Caco-2 (cell line): Measurements from ENCODE around the gene GPAM. TPM values are rescaled to one million over a fixed set of nuclear protein-coding genes. Genes with fewer than 3 reads are reported as not detected.
A peak's percentile ranks its signal among the peaks of the same experiment; 100 is the strongest.
"Not testable (repeated sequence)": the region's sequence is repeated elsewhere in the genome, so short reads cannot be mapped to it uniquely, and the experiment has no call there.

Experiments
- BruUV-seq: library from RNA; stranded (reverse); fragments of 400-500 nt; replicated peaks from 2 replicates; lab custom pipeline; 2021; lab: Mats Ljungman, UMichigan
- CTCF ChIA-PET: fragments of 300-600 bp; sonication (Branson Sonifier 250); formaldehyde crosslinking; loops from one replicate; lab custom pipeline; 2022; ENCODE audit warnings: antibody characterized with exemption; lab: Charles Lee
- POLR2A ChIA-PET: fragments of 300-600 bp; sonication (Branson Sonifier 250); formaldehyde crosslinking; loops from one replicate; lab custom pipeline; 2022; ENCODE audit warnings: antibody characterized with exemption; lab: Charles Lee
- DNase-seq, 2 experiments: peaks; one replicate each; pipeline versions ENCODE4 v3.0.0 to v3.0.0-alpha.2; 2020 to 2022
- H3K27me3 ChIP-seq: replicated peaks from 2 replicates; pipeline ENCODE4 v1.6.0; 2011; ENCODE audit warnings: low read length; ENCODE audit not compliant: control insufficient read depth, insufficient read depth
- H3K36me3 ChIP-seq: 2 replicates; pipeline ENCODE4 v1.5.1; 2011; ENCODE audit warnings: low read length; ENCODE audit not compliant: control insufficient read depth, insufficient read depth
- H3K4me1 ChIP-seq: fragments of 250-450 bp; sonication (Bioruptor Pico); 2 replicates; pipeline ENCODE4 v1.5.1; 2020; ENCODE audit warnings: mild to moderate bottlenecking
- H3K4me3 ChIP-seq: 2 replicates; pipeline ENCODE4 v1.5.1; 2011; ENCODE audit warnings: low read depth, mild to moderate bottlenecking, control low read depth, low read length
- H3K9me3 ChIP-seq: fragments of 250-450 bp; sonication (Bioruptor Pico); 2 replicates; pipeline ENCODE4 v1.5.1; 2020; ENCODE audit warnings: mild to moderate bottlenecking, moderate library complexity
- H3K27ac Mint-ChIP-seq: one replicate; pipeline ENCODE4 v1.8.0; 2022; ENCODE audit warnings: mixed read lengths; ENCODE audit not compliant: unreplicated experiment
- H3K27me3 Mint-ChIP-seq: one replicate; pipeline ENCODE4 v1.8.0; 2022; ENCODE audit warnings: mixed read lengths; ENCODE audit not compliant: insufficient read depth, unreplicated experiment
- H3K36me3 Mint-ChIP-seq: one replicate; pipeline ENCODE4 v1.8.0; 2022; ENCODE audit warnings: mild to moderate bottlenecking, mixed read lengths; ENCODE audit not compliant: insufficient read depth, unreplicated experiment
- H3K4me1 Mint-ChIP-seq: one replicate; pipeline ENCODE4 v1.8.0; 2022; ENCODE audit warnings: low read depth, mixed read lengths; ENCODE audit not compliant: unreplicated experiment
- H3K4me3 Mint-ChIP-seq: one replicate; pipeline ENCODE4 v1.8.0; 2022; ENCODE audit warnings: mild to moderate bottlenecking, moderate library complexity, mixed read lengths; ENCODE audit not compliant: unreplicated experiment
- H3K9me3 Mint-ChIP-seq: one replicate; pipeline ENCODE4 v1.8.0; 2022; ENCODE audit warnings: mixed read lengths; ENCODE audit not compliant: unreplicated experiment
- intact Hi-C: fragments of 100-400 bp; cut with micrococcal nuclease; formaldehyde crosslinking; loops from one replicate; pipeline ENCODE4 v1.10.0; 2022; ENCODE audit not compliant: unreplicated experiment
- total RNA-seq: library from RNA; stranded (reverse); gene quantifications from 2 replicates; pipeline ENCODE4 v1.2.3, GENCODE V29; 2022
- TF ChIP-seq, protein P1 (sequence below), 2 experiments: fragments of 200-600 bp in 1 of 2; IDR thresholded peaks; 1 replicate in 1 of 2; 2 replicates in 1 of 2; pipeline versions ENCODE4 v1.5.1 to v1.8.0; 2011 to 2022; ENCODE audit warnings: antibody characterized with exemption in 1 of 2, control low read depth in 1 of 2, inconsistent platforms in 1 of 2, low read depth in 1 of 2, low read length in 1 of 2, mild to moderate bottlenecking in 1 of 2, moderate library complexity in 1 of 2; ENCODE audit not compliant: insufficient read depth in 1 of 2, severe bottlenecking in 1 of 2, unreplicated experiment in 1 of 2

The GPAM gene
- total RNA-seq, 1 experiment from 2014 or later = 44.4 TPM

DNA sequence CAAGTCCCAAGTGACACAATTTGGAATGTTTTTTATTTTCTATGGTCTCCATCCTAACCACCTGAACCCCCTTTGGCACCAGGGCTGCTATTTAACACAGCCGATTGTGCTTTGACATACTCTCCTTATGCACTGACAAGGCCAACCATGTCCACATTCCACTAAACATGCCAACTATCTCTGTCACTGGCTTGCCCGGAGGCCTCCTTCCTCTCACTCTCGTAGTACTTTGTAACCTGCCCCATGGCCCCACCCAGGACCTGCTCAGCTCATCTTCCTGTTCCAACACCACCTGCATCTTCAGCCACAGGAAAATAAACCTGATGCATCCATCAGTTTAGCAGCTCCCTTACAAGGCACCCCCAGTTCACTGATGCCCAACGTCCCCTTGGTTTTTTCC is 63.1 kb downstream of the GPAM start:
- Mint-ChIP-seq H3K36me3 (no peaks in the 10 kb centered on the region), H3K4me3 (no peak overlapping the region), H3K4me1 (no peaks in the 10 kb centered on the region), H3K9me3 (no peaks in the 10 kb centered on the region), H3K27ac (no peak overlapping the region), H3K27me3 (peaks cover 4% of the 10 kb centered on the region)
- no peak overlapping the region for H3K4me3 ChIP-seq
- POLR2A ChIA-PET = no interaction called here
- TF ChIP-seq, protein P1, sequence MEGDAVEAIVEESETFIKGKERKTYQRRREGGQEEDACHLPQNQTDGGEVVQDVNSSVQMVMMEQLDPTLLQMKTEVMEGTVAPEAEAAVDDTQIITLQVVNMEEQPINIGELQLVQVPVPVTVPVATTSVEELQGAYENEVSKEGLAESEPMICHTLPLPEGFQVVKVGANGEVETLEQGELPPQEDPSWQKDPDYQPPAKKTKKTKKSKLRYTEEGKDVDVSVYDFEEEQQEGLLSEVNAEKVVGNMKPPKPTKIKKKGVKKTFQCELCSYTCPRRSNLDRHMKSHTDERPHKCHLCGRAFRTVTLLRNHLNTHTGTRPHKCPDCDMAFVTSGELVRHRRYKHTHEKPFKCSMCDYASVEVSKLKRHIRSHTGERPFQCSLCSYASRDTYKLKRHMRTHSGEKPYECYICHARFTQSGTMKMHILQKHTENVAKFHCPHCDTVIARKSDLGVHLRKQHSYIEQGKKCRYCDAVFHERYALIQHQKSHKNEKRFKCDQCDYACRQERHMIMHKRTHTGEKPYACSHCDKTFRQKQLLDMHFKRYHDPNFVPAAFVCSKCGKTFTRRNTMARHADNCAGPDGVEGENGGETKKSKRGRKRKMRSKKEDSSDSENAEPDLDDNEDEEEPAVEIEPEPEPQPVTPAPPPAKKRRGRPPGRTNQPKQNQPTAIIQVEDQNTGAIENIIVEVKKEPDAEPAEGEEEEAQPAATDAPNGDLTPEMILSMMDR (IDR thresholded peaks at IDR 0.05; ENCODE audit: insufficient read depth in 1 of 2, low read depth in 1 of 2, low read length in 1 of 2, severe bottlenecking in 1 of 2, unreplicated experiment in 1 of 2) = no peak
- CTCF ChIA-PET = no interaction called here
- DNase-seq = no peak
- H3K27me3 ChIP-seq = no peaks in the 10 kb centered on the region
- peaks cover 8% of the 10 kb centered on the region; the same call in 1 of the 2 replicates for H3K4me1 ChIP-seq
- no peaks in the 10 kb centered on the region for H3K36me3 ChIP-seq
- intact Hi-C loops = no loop called here
- no TSS peak for BruUV-seq
- no peaks in the 10 kb centered on the region for H3K9me3 ChIP-seq

DNA sequence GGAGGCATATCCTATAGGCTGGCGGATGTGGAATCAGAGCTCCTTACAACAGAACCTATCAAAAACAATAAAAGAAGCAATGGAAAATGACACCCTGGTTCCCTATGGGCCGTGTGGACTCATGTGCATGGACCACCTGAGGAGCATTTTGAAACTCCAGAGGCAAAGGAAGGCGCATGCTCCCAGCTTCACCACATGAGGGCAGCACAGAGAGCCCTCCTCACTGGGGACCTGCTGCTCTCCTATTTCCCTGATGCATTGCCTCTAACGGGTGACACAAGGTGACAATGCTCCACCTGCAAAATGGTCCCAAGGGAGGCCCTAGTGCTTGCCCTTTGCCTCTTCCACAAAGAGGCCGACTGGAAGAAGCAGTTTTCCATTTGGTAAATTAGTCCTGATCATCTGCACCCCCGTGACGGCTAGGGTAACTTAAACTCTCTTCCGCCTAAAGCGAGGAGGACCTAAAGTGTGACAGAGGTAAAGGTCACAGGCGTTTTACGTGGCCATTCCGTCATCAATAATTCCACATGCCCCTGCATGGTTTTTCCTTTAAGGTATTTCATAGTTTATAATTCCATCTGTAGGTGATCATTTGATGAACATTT is 67.7 kb downstream of the GPAM start:
- no peak overlapping the region for H3K27ac Mint-ChIP-seq
- peak; percentile 62 to 73 for DNase-seq
- CTCF ChIA-PET = interaction anchor here (0.6 to 3.0 kb wide), 4 partner anchors 21 to 1568 kb away, joined by 4 to 24 read pairs (median 6); no protein-coding TSS in a partner anchor
- no peaks in the 10 kb centered on the region for H3K4me1 ChIP-seq
- no peaks in the 10 kb centered on the region for H3K36me3 ChIP-seq
- H3K9me3 ChIP-seq = no peaks in the 10 kb centered on the region
- H3K9me3 Mint-ChIP-seq = no peaks in the 10 kb centered on the region
- H3K4me3 Mint-ChIP-seq = no peak overlapping the region
- no peaks in the 10 kb centered on the region for H3K4me1 Mint-ChIP-seq
- H3K27me3 Mint-ChIP-seq = peaks cover 10% of the 10 kb centered on the region
- TF ChIP-seq, protein P1 (IDR thresholded peaks at IDR 0.05; ENCODE audit: insufficient read depth in 1 of 2, low read depth in 1 of 2, low read length in 1 of 2, severe bottlenecking in 1 of 2, unreplicated experiment in 1 of 2) = peak; percentile 88 to 91
- no peaks in the 10 kb centered on the region for H3K27me3 ChIP-seq
- no TSS peak for BruUV-seq
- no peak overlapping the region for H3K4me3 ChIP-seq
- POLR2A ChIA-PET = no interaction called here
- intact Hi-C loops = loop anchor here (1.0 to 2.0 kb wide), 4 partner anchors 21 to 319 kb away; no protein-coding TSS in a partner anchor
- H3K36me3 Mint-ChIP-seq = no peaks in the 10 kb centered on the region

DNA sequence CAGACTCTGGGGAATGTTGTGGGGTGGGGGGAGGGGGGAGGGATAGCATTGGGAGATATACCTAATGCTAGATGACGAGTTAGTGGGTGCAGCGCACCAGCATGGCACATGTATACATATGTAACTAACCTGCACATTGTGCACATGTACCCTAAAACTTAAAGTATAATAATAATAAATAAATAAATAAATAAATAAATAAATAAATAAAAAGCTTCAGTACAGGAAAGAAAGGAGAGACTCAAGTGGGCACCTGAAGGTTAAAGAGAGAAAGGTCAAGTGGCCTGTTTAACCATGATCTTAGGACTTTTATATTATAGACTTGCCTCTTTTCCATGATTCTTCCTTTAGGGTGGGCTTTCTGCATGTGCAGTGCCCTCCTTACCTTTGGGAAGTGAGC is 73.8 kb downstream of the GPAM start:
- H3K4me1 Mint-ChIP-seq, H3K27me3 Mint-ChIP-seq, H3K36me3 ChIP-seq, H3K9me3 Mint-ChIP-seq, CTCF ChIA-PET, H3K4me3 Mint-ChIP-seq, BruUV-seq, H3K27me3 ChIP-seq, H3K36me3 Mint-ChIP-seq, POLR2A ChIA-PET, H3K4me1 ChIP-seq, H3K27ac Mint-ChIP-seq, DNase-seq, intact Hi-C loops, H3K4me3 ChIP-seq, H3K9me3 ChIP-seq: not testable (repeated sequence)

Other genes starting within 250 kb of the GPAM start
- 0.27 and 0.37 TPM in 2 replicates for gene TECTB, start 99.6 kb upstream of the GPAM start, total RNA-seq
- gene ACSL5, start 190.4 kb upstream of the GPAM start, total RNA-seq = 46.6 and 47.9 TPM in 2 replicates